WTC11 (cell line): ENCODE measurements around the gene IL1RAP. TPM values are rescaled to one million over a fixed set of nuclear protein-coding genes. Genes with fewer than 3 reads are reported as not detected.

ENCODE experiments used
- ATAC-seq: fragments of 200-7000 bp; cut with Tn5 transposase; 2 replicates; pipeline ENCODE4 v1.10.0; 2021; ENCODE audit warnings: mild to moderate bottlenecking, moderate library complexity
- CTCF ChIA-PET: fragments of 300-600 bp; sonication (Branson Sonifier 250); formaldehyde crosslinking; loops from one replicate; lab custom pipeline; 2021; ENCODE audit warnings: antibody characterized with exemption; lab: Charles Lee
- POLR2A ChIA-PET: fragments of 350-600 bp; sonication (Branson Sonifier 250); formaldehyde crosslinking; loops from one replicate; lab custom pipeline; 2021; ENCODE audit warnings: antibody characterized with exemption; lab: Charles Lee
- DNase-seq: peaks from one replicate; pipeline ENCODE4 v3.0.0; 2021; ENCODE audit warnings: low spot score
- H3K27ac Mint-ChIP-seq: 2 replicates; pipeline ENCODE4 v1.8.0; 2021; ENCODE audit warnings: mixed read lengths
- H3K27me3 Mint-ChIP-seq: 2 replicates; pipeline ENCODE4 v1.8.0; 2021; ENCODE audit warnings: low read depth, mild to moderate bottlenecking, moderate library complexity, mixed read lengths
- H3K36me3 Mint-ChIP-seq: 2 replicates; pipeline ENCODE4 v1.8.0; 2021; ENCODE audit warnings: mixed read lengths
- H3K4me1 Mint-ChIP-seq: 2 replicates; pipeline ENCODE4 v1.8.0; 2022; ENCODE audit warnings: mixed read lengths
- H3K4me3 Mint-ChIP-seq: 2 replicates; pipeline ENCODE4 v1.8.0; 2021; ENCODE audit warnings: mild to moderate bottlenecking, moderate library complexity, mixed read lengths
- H3K9me3 Mint-ChIP-seq: 2 replicates; pipeline ENCODE4 v1.8.0; 2021; ENCODE audit warnings: mixed read lengths
- CBFB ChIP-seq: sonication (generic); formaldehyde crosslinking; IDR thresholded peaks from 2 replicates; pipeline ENCODE4 v1.8.1; 2022; ENCODE audit warnings: mild to moderate bottlenecking, low read depth, missing genetic modification reagents
- ELF4 ChIP-seq: sonication (generic); formaldehyde crosslinking; IDR thresholded peaks from 2 replicates; pipeline ENCODE4 v1.8.1; 2022; ENCODE audit warnings: low read depth, mild to moderate bottlenecking, moderate library complexity, missing genetic modification reagents
- FOXK1 ChIP-seq: sonication (generic); formaldehyde crosslinking; IDR thresholded peaks from 2 replicates; pipeline ENCODE4 v1.8.0; 2022; ENCODE audit warnings: mild to moderate bottlenecking, moderate library complexity, missing genetic modification reagents
- GRHL2 ChIP-seq: fragments of 250-450 bp; sonication (Bioruptor Pico); IDR thresholded peaks from 2 replicates; pipeline ENCODE4 v1.8.0; 2022; ENCODE audit warnings: mild to moderate bottlenecking, moderate library complexity; ENCODE audit not compliant: insufficient replicate concordance, severe bottlenecking
- IRF2 ChIP-seq: sonication (generic); formaldehyde crosslinking; IDR thresholded peaks from 2 replicates; pipeline ENCODE4 v1.8.0; 2022; ENCODE audit warnings: low read depth, missing genetic modification reagents, borderline replicate concordance
- NR3C1 ChIP-seq: sonication (generic); formaldehyde crosslinking; conservative IDR thresholded peaks from 2 replicates; pipeline ENCODE4 v1.8.1; 2023; ENCODE audit warnings: low read depth, mild to moderate bottlenecking, missing genetic modification reagents
- OVOL2 ChIP-seq: fragments of 250-450 bp; sonication (Bioruptor Pico); IDR thresholded peaks from 2 replicates; pipeline ENCODE4 v1.9.0; 2021; ENCODE audit warnings: mild to moderate bottlenecking, borderline replicate concordance
- SMAD4 ChIP-seq: sonication (generic); formaldehyde crosslinking; IDR thresholded peaks from 2 replicates; pipeline ENCODE4 v1.8.0; 2022; ENCODE audit warnings: mild to moderate bottlenecking, missing genetic modification reagents
- SOX15 ChIP-seq: fragments of 250-450 bp; sonication (Bioruptor Pico); IDR thresholded peaks from 2 replicates; pipeline ENCODE4 v1.9.0; 2021; ENCODE audit warnings: mild to moderate bottlenecking
- ZBTB21 ChIP-seq: sonication (generic); formaldehyde crosslinking; IDR thresholded peaks from 2 replicates; pipeline ENCODE4 v1.8.1; 2023; ENCODE audit warnings: mild to moderate bottlenecking, missing genetic modification reagents, borderline replicate concordance
- ZNF232 ChIP-seq: sonication (generic); formaldehyde crosslinking; IDR thresholded peaks from 2 replicates; pipeline ENCODE4 v1.8.0; 2022; ENCODE audit warnings: mild to moderate bottlenecking, missing genetic modification reagents
- ZNF396 ChIP-seq: fragments of 250-450 bp; sonication (Bioruptor Pico); IDR thresholded peaks from 2 replicates; pipeline ENCODE4 v1.8.0; 2021; ENCODE audit warnings: mild to moderate bottlenecking, moderate library complexity, borderline replicate concordance
- ZNF416 ChIP-seq: fragments of 250-450 bp; sonication (Bioruptor Pico); IDR thresholded peaks from 2 replicates; pipeline ENCODE4 v1.9.0; 2021; ENCODE audit warnings: mild to moderate bottlenecking, inconsistent platforms
- total RNA-seq: library from RNA; stranded (reverse); gene quantifications from 3 replicates; pipeline ENCODE4 v1.2.3, GENCODE V29; 2021
- TF ChIP-seq, protein P1 (sequence below): sonication (generic); formaldehyde crosslinking; IDR thresholded peaks from 2 replicates; pipeline ENCODE4 v1.8.1; 2022; ENCODE audit warnings: missing genetic modification reagents, borderline replicate concordance
- TF ChIP-seq, protein P2 (sequence below): sonication (generic); formaldehyde crosslinking; IDR thresholded peaks from 2 replicates; pipeline ENCODE4 v1.8.1; 2023; ENCODE audit warnings: mild to moderate bottlenecking, missing genetic modification reagents, moderate library complexity
- TF ChIP-seq, protein P3 (sequence below): sonication (generic); formaldehyde crosslinking; IDR thresholded peaks from 2 replicates; pipeline ENCODE4 v1.8.1; 2023; ENCODE audit warnings: mild to moderate bottlenecking, missing genetic modification reagents, borderline replicate concordance
- TF ChIP-seq, protein P4 (sequence below): sonication (generic); formaldehyde crosslinking; IDR thresholded peaks from 2 replicates; pipeline ENCODE4 v1.8.1; 2022; ENCODE audit warnings: low read depth, missing genetic modification reagents, borderline replicate concordance
- TF ChIP-seq, protein P5 (sequence below): fragments of 250-450 bp; sonication (Bioruptor Pico); conservative IDR thresholded peaks from 2 replicates; pipeline ENCODE4 v1.9.0; 2021; ENCODE audit warnings: mild to moderate bottlenecking

IL1RAP gene
- total RNA-seq, 1 experiment from 2014 or later, result 4.5 TPM

DNA sequence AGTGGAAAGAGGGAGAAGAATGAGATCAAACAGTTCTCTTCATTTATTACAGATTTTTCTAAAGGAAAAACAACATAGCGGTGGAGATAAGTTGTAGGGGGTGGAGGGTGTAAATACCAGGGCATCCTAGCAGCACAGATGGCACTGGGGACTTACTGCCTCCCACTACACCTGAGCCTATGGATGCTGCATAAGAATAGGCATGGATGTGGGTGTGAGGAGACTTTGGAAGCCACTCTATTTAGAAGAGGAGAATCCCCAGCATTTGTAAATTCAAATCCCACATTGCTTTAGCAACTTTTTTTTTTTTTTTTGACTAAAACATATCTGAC lies 27.4 kb upstream of the IL1RAP start:
- Mint-ChIP-seq H3K27ac (no peak overlapping the region), H3K4me3 (no peak overlapping the region), H3K4me1 (peaks cover 24% of the 10 kb centered on the region), H3K36me3 (no peaks in the 10 kb centered on the region), H3K9me3 (no peaks in the 10 kb centered on the region), H3K27me3 (no peaks in the 10 kb centered on the region)
- no peak for TF ChIP-seq SOX15 (CRISPR knock-in tag)
- TF ChIP-seq NR3C1 (CRISPR knock-in tag), result no peak
- TF ChIP-seq, protein P1, sequence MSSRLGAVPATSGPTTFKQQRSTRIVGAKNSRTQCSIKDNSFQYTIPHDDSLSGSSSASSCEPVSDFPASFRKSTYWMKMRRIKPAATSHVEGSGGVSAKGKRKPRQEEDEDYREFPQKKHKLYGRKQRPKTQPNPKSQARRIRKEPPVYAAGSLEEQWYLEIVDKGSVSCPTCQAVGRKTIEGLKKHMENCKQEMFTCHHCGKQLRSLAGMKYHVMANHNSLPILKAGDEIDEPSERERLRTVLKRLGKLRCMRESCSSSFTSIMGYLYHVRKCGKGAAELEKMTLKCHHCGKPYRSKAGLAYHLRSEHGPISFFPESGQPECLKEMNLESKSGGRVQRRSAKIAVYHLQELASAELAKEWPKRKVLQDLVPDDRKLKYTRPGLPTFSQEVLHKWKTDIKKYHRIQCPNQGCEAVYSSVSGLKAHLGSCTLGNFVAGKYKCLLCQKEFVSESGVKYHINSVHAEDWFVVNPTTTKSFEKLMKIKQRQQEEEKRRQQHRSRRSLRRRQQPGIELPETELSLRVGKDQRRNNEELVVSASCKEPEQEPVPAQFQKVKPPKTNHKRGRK (CRISPR knock-in tag), result no peak
- DNase-seq (no peak), ATAC-seq (peak; percentile 79)
- ChIA-PET CTCF (no interaction called here), POLR2A (no interaction called here)

DNA sequence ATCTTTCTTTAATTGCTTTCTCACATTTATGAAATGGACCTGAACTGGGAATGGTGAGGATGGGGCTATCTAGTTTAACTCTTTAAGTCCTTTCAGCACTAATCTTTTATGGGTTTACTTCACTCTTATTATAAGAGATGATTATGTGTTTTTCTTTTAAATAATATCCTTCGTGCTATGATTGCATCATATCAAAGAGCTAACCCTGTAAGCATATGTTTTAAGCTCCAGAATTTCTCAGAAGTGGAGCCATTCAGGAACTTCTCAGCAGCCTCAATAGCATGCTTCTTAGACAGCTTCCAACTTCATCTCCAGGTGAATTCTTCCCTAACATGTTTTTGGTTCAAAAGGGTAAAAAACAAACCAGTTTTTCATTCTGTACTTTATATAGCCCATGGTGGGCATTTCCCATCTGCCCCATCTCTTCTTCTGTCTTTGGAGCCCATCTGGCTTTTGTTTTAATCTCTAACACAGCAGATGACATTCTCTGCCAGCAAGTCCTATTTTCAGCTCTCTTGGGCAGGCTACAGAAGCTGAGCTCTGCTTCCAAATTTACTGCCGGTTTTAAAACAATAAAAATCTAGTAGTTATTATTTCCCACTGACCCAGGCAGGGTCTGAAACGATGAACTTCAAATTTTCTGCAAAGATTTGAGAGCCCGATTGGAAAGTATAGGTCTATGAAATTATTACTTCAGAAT lies 26.8 kb upstream of the IL1RAP start:
- Mint-ChIP-seq H3K36me3 (no peaks in the 10 kb centered on the region), H3K27me3 (no peaks in the 10 kb centered on the region), H3K9me3 (no peaks in the 10 kb centered on the region), H3K4me3 (no peak overlapping the region), H3K4me1 (peaks cover 22% of the 10 kb centered on the region)
- CTCF ChIA-PET, result no interaction called here
- ATAC-seq (no peak), DNase-seq (no peak)
- POLR2A ChIA-PET, result no interaction called here
- TF ChIP-seq ZBTB21, result no peak
- no peak for TF ChIP-seq FOXK1 (CRISPR knock-in tag)
- TF ChIP-seq, protein P2, sequence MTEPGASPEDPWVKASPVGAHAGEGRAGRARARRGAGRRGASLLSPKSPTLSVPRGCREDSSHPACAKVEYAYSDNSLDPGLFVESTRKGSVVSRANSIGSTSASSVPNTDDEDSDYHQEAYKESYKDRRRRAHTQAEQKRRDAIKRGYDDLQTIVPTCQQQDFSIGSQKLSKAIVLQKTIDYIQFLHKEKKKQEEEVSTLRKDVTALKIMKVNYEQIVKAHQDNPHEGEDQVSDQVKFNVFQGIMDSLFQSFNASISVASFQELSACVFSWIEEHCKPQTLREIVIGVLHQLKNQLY (CRISPR knock-in tag), result no peak
- TF ChIP-seq, protein P3, sequence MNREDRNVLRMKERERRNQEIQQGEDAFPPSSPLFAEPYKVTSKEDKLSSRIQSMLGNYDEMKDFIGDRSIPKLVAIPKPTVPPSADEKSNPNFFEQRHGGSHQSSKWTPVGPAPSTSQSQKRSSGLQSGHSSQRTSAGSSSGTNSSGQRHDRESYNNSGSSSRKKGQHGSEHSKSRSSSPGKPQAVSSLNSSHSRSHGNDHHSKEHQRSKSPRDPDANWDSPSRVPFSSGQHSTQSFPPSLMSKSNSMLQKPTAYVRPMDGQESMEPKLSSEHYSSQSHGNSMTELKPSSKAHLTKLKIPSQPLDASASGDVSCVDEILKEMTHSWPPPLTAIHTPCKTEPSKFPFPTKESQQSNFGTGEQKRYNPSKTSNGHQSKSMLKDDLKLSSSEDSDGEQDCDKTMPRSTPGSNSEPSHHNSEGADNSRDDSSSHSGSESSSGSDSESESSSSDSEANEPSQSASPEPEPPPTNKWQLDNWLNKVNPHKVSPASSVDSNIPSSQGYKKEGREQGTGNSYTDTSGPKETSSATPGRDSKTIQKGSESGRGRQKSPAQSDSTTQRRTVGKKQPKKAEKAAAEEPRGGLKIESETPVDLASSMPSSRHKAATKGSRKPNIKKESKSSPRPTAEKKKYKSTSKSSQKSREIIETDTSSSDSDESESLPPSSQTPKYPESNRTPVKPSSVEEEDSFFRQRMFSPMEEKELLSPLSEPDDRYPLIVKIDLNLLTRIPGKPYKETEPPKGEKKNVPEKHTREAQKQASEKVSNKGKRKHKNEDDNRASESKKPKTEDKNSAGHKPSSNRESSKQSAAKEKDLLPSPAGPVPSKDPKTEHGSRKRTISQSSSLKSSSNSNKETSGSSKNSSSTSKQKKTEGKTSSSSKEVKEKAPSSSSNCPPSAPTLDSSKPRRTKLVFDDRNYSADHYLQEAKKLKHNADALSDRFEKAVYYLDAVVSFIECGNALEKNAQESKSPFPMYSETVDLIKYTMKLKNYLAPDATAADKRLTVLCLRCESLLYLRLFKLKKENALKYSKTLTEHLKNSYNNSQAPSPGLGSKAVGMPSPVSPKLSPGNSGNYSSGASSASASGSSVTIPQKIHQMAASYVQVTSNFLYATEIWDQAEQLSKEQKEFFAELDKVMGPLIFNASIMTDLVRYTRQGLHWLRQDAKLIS (CRISPR knock-in tag), result no peak
- TF ChIP-seq ZNF416 (CRISPR knock-in tag), result no peak
- no peak for TF ChIP-seq CBFB
- no peak for TF ChIP-seq NR3C1 (CRISPR knock-in tag)
- TF ChIP-seq ZNF396 (CRISPR knock-in tag), result no peak
- no peak for TF ChIP-seq ZNF232
- TF ChIP-seq, protein P4, sequence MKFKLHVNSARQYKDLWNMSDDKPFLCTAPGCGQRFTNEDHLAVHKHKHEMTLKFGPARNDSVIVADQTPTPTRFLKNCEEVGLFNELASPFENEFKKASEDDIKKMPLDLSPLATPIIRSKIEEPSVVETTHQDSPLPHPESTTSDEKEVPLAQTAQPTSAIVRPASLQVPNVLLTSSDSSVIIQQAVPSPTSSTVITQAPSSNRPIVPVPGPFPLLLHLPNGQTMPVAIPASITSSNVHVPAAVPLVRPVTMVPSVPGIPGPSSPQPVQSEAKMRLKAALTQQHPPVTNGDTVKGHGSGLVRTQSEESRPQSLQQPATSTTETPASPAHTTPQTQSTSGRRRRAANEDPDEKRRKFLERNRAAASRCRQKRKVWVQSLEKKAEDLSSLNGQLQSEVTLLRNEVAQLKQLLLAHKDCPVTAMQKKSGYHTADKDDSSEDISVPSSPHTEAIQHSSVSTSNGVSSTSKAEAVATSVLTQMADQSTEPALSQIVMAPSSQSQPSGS (CRISPR knock-in tag), result no peak
- TF ChIP-seq, all 79 proteins: peak for 0
- H3K27ac Mint-ChIP-seq, result no peak overlapping the region

DNA sequence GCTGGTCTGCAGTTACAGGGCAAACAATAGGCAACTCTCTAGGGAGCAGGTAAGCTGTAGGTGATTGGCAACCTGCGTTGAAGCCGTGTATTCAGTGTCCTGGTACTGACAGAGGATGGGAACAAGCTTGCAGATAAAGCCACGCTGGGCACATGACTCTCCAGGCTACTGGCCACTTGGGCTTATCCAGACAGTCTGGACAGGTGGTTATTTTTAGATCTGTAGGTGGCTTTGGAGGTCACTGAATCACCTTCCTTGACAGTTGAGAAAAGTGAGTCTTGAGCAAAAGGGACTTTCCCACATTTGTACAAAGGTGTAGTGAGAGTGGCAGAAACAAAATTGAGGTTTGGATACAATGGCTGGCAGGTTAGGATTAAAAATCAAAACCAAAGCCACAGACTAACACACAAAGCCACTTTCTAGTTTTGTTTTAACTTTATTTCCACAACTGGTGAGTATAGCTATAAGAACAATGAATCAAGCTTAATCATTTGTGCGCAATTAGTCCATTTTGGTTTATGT lies 22.3 kb upstream of the IL1RAP start:
- ATAC-seq, result no peak

More for the DNA sequence above, 22.3 kb upstream of the IL1RAP start:
- H3K36me3 Mint-ChIP-seq, result no peaks in the 10 kb centered on the region
- no peak overlapping the region for H3K4me3 Mint-ChIP-seq
- TF ChIP-seq ELF4, result no peak
- no peak for TF ChIP-seq IRF2 (CRISPR knock-in tag)
- TF ChIP-seq SOX15 (CRISPR knock-in tag), result no peak
- TF ChIP-seq, protein P5, sequence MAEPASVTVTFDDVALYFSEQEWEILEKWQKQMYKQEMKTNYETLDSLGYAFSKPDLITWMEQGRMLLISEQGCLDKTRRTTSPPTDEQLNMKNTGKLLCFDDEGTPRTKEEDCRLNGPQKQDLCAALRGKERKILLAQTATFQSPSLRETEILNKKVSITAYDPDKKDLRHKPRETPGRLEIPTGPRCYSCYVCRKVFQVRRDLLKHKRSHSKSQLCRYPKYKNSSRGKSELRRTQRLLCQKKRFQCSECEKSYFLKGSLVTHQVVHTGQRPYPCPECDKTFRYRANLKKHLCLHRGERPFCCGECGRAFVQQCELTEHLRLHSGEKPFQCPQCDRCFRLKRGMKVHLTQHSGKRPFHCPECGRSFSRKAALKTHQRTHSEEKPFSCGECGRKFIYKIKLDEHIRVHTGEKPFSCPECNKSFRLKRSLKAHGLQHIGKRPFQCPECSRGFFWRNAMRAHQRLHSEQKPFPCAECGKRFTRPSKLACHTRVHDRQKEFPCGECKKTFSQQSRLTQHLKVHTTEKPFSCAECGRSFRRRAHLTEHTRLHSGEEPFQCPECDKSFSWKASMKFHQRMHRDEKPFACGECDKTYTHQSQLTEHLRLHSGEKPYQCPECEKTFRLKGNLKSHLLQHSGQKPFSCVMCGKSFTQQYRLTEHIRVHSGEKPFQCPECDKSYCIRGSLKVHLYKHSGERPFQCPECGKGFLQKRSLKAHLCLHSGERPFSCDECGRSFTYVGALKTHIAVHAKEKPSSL (CRISPR knock-in tag), result no peak
- no peak for TF ChIP-seq OVOL2 (CRISPR knock-in tag)
- TF ChIP-seq GRHL2 (CRISPR knock-in tag), result no peak
- no peak for TF ChIP-seq ZNF232
- no peak for TF ChIP-seq SMAD4 (CRISPR knock-in tag)
- no peak for DNase-seq
- ChIA-PET CTCF (no interaction called here), POLR2A (no interaction called here)
- H3K4me1 Mint-ChIP-seq, result peaks cover 20% of the 10 kb centered on the region
- H3K27ac Mint-ChIP-seq, result no peak overlapping the region
- no peaks in the 10 kb centered on the region for H3K27me3 Mint-ChIP-seq
- no peaks in the 10 kb centered on the region for H3K9me3 Mint-ChIP-seq
